H9 (cell line): Measurements from ENCODE around the gene ST6GALNAC1. TPM values are rescaled to one million over a fixed set of nuclear protein-coding genes. Genes with fewer than 3 reads are reported as not detected.

Experiments used
- DNase-seq: peaks from one replicate; pipeline ENCODE4 v3.0.0-alpha.2; 2017
- H2AFZ ChIP-seq: one replicate; pipeline ENCODE4 v1.6.1; 2013; ENCODE audit warnings: mild to moderate bottlenecking, low read length, control low read depth, moderate library complexity
- H2AK5ac ChIP-seq: 2 replicates; pipeline ENCODE4 v1.6.1; 2013; ENCODE audit warnings: low read length, control low read depth, mixed read lengths; ENCODE audit not compliant: insufficient read length
- H2BK120ac ChIP-seq: one replicate; pipeline ENCODE4 v1.6.1; 2013; ENCODE audit warnings: low read depth, mild to moderate bottlenecking, low read length, control low read depth, inconsistent platforms; ENCODE audit not compliant: poor library complexity, severe bottlenecking
- H2BK12ac ChIP-seq: 2 replicates; pipeline ENCODE4 v1.6.1; 2013; ENCODE audit warnings: low read length, control low read depth, mixed read lengths, low read depth; ENCODE audit not compliant: insufficient read length
- H2BK15ac ChIP-seq: 2 replicates; pipeline ENCODE4 v1.6.1; 2013; ENCODE audit warnings: low read depth, low read length, control low read depth
- H2BK20ac ChIP-seq: one replicate; pipeline ENCODE4 v1.6.1; 2013; ENCODE audit warnings: low read depth, mild to moderate bottlenecking, low read length, control low read depth, inconsistent platforms; ENCODE audit not compliant: poor library complexity, severe bottlenecking
- H2BK5ac ChIP-seq: 2 replicates; pipeline ENCODE4 v1.6.1; 2013; ENCODE audit warnings: low read length, control low read depth, mixed read lengths; ENCODE audit not compliant: insufficient read length
- H3K14ac ChIP-seq: 2 replicates; pipeline ENCODE4 v1.6.1; 2013; ENCODE audit warnings: low read length, control low read depth; ENCODE audit not compliant: insufficient read depth
- H3K18ac ChIP-seq: 2 replicates; pipeline ENCODE4 v1.6.1; 2013; ENCODE audit warnings: low read depth, mild to moderate bottlenecking, mixed read lengths, low read length, control low read depth; ENCODE audit not compliant: insufficient read length
- H3K23ac ChIP-seq: 2 replicates; pipeline ENCODE4 v1.6.1; 2013; ENCODE audit warnings: low read length, control low read depth, mixed read lengths, low read depth; ENCODE audit not compliant: insufficient read length
- H3K23me2 ChIP-seq: 2 replicates; pipeline ENCODE4 v1.6.1; 2013; ENCODE audit warnings: low read depth, mild to moderate bottlenecking, mixed read lengths, low read length, control low read depth; ENCODE audit not compliant: insufficient read length, poor library complexity, severe bottlenecking
- H3K27ac ChIP-seq: 2 replicates; pipeline ENCODE4 v1.5.1; 2013; ENCODE audit warnings: low read length, control low read depth, mixed read lengths, low read depth; ENCODE audit not compliant: insufficient read length
- H3K27me3 ChIP-seq: 2 replicates; pipeline ENCODE4 v1.6.1; 2013; ENCODE audit warnings: low read length, control low read depth, inconsistent platforms; ENCODE audit not compliant: insufficient read depth
- H3K4ac ChIP-seq: 2 replicates; pipeline ENCODE4 v1.6.1; 2013; ENCODE audit warnings: low read depth, mild to moderate bottlenecking, control low read depth, inconsistent platforms, low read length, moderate library complexity
- H3K4me1 ChIP-seq: 2 replicates; pipeline ENCODE4 v1.6.1; 2013; ENCODE audit warnings: low read length, control low read depth, inconsistent platforms; ENCODE audit not compliant: insufficient read depth
- H3K4me2 ChIP-seq: 2 replicates; pipeline ENCODE4 v1.6.1; 2013; ENCODE audit warnings: low read length, control low read depth, mixed read lengths; ENCODE audit not compliant: insufficient read length, insufficient read depth
- H3K56ac ChIP-seq: 2 replicates; pipeline ENCODE4 v1.6.1; 2013; ENCODE audit warnings: low read depth, mild to moderate bottlenecking, mixed read lengths, low read length, control low read depth; ENCODE audit not compliant: insufficient read length
- H3K79me1 ChIP-seq: 2 replicates; pipeline ENCODE4 v1.6.1; 2013; ENCODE audit warnings: low read depth, mild to moderate bottlenecking, moderate library complexity, low read length, control low read depth, inconsistent platforms; ENCODE audit not compliant: insufficient read depth, poor library complexity, severe bottlenecking
- H3K79me2 ChIP-seq: 2 replicates; pipeline ENCODE4 v1.6.1; 2013; ENCODE audit warnings: low read length, control low read depth, inconsistent platforms; ENCODE audit not compliant: insufficient read depth
- H3K9ac ChIP-seq: 2 replicates; pipeline ENCODE4 v1.6.1; 2013; ENCODE audit warnings: low read length, control low read depth, mixed read lengths; ENCODE audit not compliant: insufficient read length; ENCODE audit errors: extremely low read depth
- H3K9me3 ChIP-seq: one replicate; pipeline ENCODE4 v1.6.1; 2013; ENCODE audit warnings: low read depth, low read length, inconsistent platforms; ENCODE audit not compliant: control insufficient read depth
- H3T11ph ChIP-seq: one replicate; pipeline ENCODE4 v1.6.1; 2013; ENCODE audit warnings: mild to moderate bottlenecking, low read length, control low read depth, inconsistent platforms
- H4K20me1 ChIP-seq: one replicate; pipeline ENCODE4 v1.6.1; 2013; ENCODE audit not compliant: control insufficient read depth, insufficient read length, insufficient read depth
- H4K5ac ChIP-seq: 2 replicates; pipeline ENCODE4 v1.6.1; 2013; ENCODE audit warnings: low read depth, mild to moderate bottlenecking, mixed read lengths, low read length, control low read depth; ENCODE audit not compliant: insufficient read length
- H4K8ac ChIP-seq: replicated peaks from 2 replicates; pipeline ENCODE4 v1.6.1; 2013; ENCODE audit warnings: low read length, control low read depth, mixed read lengths, low read depth; ENCODE audit not compliant: insufficient read length
- H4K91ac ChIP-seq: 2 replicates; pipeline ENCODE4 v1.6.1; 2013; ENCODE audit warnings: low read depth, mild to moderate bottlenecking, moderate library complexity, mixed read lengths, low read length, control low read depth; ENCODE audit not compliant: insufficient read length
- H3K27ac Mint-ChIP-seq, 3 experiments: 2 replicates in 2 of 3; 3 replicates in 1 of 3; pipeline ENCODE4 v1.8.0; 2020 to 2021; ENCODE audit warnings: mixed read lengths in 3 of 3, mild to moderate bottlenecking in 1 of 3, moderate library complexity in 1 of 3
- H3K27me3 Mint-ChIP-seq: 2 replicates; pipeline ENCODE4 v1.8.0; 2021; ENCODE audit warnings: low read depth, mild to moderate bottlenecking, moderate library complexity, mixed read lengths
- H3K36me3 Mint-ChIP-seq, 3 experiments: 2 replicates in 2 of 3; 3 replicates in 1 of 3; pipeline ENCODE4 v1.8.0; 2020 to 2021; ENCODE audit warnings: low read depth in 3 of 3, mixed read lengths in 3 of 3; ENCODE audit not compliant: insufficient read depth in 1 of 3
- H3K4me1 Mint-ChIP-seq, 2 experiments: 2 replicates each; pipeline ENCODE4 v1.8.0; 2020; ENCODE audit warnings: mixed read lengths in 2 of 2
- H3K4me3 Mint-ChIP-seq, 2 experiments: 2 replicates in 1 of 2; 3 replicates in 1 of 2; pipeline ENCODE4 v1.8.0; 2020 to 2021; ENCODE audit warnings: mild to moderate bottlenecking in 2 of 2, mixed read lengths in 2 of 2, moderate library complexity in 1 of 2
- H3K9me3 Mint-ChIP-seq, 2 experiments: 2 replicates in 1 of 2; 3 replicates in 1 of 2; pipeline ENCODE4 v1.8.0; 2020; ENCODE audit warnings: mild to moderate bottlenecking in 2 of 2, mixed read lengths in 2 of 2, moderate library complexity in 1 of 2
- CTCF ChIP-seq: fragments of 200-600 bp; sonication (generic); conservative IDR thresholded peaks from 3 replicates; pipeline ENCODE4 v1.8.0; 2021; ENCODE audit warnings: antibody characterized with exemption, mild to moderate bottlenecking
- WGBS: extraction: QIAGEN DNeasy Blood & Tissue Kit; methylation state at CpG from one replicate; pipeline ENCODE4 v1.1.7; 2013; ENCODE audit warnings: missing lambda C conversion rate, low lambda C conversion rate, mixed read lengths; ENCODE audit not compliant: insufficient read length; ENCODE audit errors: extremely low coverage; 5-methylcytosine and 5-hydroxymethylcytosine counted together
- total RNA-seq: library from RNA; stranded (reverse); gene quantifications from 2 replicates; pipeline ENCODE4 v1.2.1, GENCODE V29; 2021

The ST6GALNAC1 gene
- total RNA-seq, 1 experiment from 2014 or later: not detected

GRCh38 chr17:76672270-76672851 lies 28.8 kb upstream of the ST6GALNAC1 start:
- Histone ChIP-seq H3K23ac (no peak overlapping the region), H4K20me1 (peaks cover 2% of the 10 kb centered on the region), H3K56ac (no peak overlapping the region), H2AK5ac (no peak overlapping the region), H4K91ac (no peak overlapping the region), H3K18ac (no peak overlapping the region), H3K79me1 (no peaks in the 10 kb centered on the region), H3K4ac (no peak overlapping the region), H3K79me2 (no peaks in the 10 kb centered on the region), H2BK120ac (no peak overlapping the region), H3K14ac (no peak overlapping the region; the same call in 1 of the 2 replicates), H2BK20ac (no peak overlapping the region), H3K4me2 (peak overlapping the region; percentile 96), H3K9me3 (no peaks in the 10 kb centered on the region), H4K8ac (no peak overlapping the region), H2AFZ (no peak overlapping the region), H2BK15ac (no peak overlapping the region), H3K23me2 (peaks cover 4% of the 10 kb centered on the region), H2BK12ac (no peak overlapping the region), H3K27me3 (no peaks in the 10 kb centered on the region), H4K5ac (no peak overlapping the region), H3K4me1 (peaks cover 5% of the 10 kb centered on the region), H3K27ac (no peak overlapping the region), H2BK5ac (no peak overlapping the region), H3T11ph (no peak overlapping the region), H3K9ac (peak overlapping the region; percentile 80)
- TF ChIP-seq CTCF: no peak
- Mint-ChIP-seq H3K4me3 (peak overlapping the region; percentile 87 to 92), H3K36me3 (no peaks in the 10 kb centered on the region), H3K27ac (peak overlapping the region in 2 of 3 experiments; percentile 91 to 95; a peak in 3 of 7 replicates), H3K9me3 (no peaks in the 10 kb centered on the region), H3K4me1 (peaks cover 18 to 26% of the 10 kb centered on the region in 2 experiments), H3K27me3 (no peaks in the 10 kb centered on the region; the same call in 1 of the 2 replicates)
- DNase-seq: no peak
- no CpG with 5 or more reads among the region's 13 CpGs for WGBS
